ENCODE data around the gene FIGNL2.
A peak's percentile ranks its signal among the peaks of the same experiment; 100 is the strongest.
"Not testable (repeated sequence)": the region's sequence is repeated elsewhere in the genome, so short reads cannot be mapped to it uniquely, and the experiment has no call there.

FIGNL2 gene

DNA sequence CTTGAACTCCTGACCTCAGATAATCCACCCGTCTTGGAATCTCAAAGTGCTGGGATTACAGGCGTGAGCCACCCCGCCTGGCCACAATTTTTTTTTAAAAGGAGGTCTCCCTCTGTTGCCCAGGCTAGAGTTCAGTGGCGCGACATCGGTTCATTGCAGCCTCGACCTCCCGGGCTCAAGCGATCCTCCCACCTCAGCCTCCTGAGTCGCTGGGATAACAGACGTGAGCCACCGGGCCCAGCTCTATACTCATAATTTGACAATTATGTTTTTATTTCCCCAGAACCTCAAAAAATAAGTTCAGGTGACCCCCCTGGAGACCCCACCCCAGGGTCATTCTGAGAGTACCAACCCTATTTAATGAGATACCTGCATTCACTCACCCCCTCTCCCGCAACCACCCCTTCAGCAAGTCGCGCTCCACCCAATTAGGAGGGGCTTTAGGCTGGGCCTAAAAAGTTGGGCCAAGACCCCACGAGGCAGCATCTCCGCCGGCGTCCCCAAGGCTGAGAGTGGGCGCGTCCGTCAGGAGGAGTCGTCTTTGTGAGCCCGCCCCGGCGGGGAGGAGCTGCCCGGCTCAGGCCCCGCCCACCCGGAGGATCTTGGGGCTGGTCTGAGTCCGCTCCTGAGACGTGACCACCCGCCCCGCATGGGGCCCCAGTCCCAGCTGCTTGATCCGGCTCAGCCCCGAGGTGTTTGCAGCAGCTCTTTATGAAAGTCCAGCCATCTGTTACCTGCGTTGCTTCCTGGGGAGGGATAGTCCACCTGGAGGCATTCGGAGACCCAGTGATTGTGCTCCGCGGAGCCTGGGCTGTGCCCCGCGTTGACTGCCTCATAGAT is 39.2 kb upstream of the FIGNL2 start, which contains the start of gene ANKRD33:
Gene ANKRD33, plus strand, starts transcription at position 628 of the 840 bp plus-strand sequence. Its CDS starts 84 bp downstream, at position 712.
- H3K4me3 ChIP-seq (ENCODE audit: low read depth, low read length), result no peak within 1 kb of the TSS
- DNase-seq (ENCODE audit: low read depth), result no peak
- no peak for TF ChIP-seq POLR2A (IDR thresholded peaks at IDR 0.05; ENCODE audit: extremely low read depth, insufficient read length)
- no peak for TF ChIP-seq MYC (IDR thresholded peaks at IDR 0.05; ENCODE audit: low read depth, low read length)
- TF ChIP-seq, protein P1, sequence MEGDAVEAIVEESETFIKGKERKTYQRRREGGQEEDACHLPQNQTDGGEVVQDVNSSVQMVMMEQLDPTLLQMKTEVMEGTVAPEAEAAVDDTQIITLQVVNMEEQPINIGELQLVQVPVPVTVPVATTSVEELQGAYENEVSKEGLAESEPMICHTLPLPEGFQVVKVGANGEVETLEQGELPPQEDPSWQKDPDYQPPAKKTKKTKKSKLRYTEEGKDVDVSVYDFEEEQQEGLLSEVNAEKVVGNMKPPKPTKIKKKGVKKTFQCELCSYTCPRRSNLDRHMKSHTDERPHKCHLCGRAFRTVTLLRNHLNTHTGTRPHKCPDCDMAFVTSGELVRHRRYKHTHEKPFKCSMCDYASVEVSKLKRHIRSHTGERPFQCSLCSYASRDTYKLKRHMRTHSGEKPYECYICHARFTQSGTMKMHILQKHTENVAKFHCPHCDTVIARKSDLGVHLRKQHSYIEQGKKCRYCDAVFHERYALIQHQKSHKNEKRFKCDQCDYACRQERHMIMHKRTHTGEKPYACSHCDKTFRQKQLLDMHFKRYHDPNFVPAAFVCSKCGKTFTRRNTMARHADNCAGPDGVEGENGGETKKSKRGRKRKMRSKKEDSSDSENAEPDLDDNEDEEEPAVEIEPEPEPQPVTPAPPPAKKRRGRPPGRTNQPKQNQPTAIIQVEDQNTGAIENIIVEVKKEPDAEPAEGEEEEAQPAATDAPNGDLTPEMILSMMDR (IDR thresholded peaks at IDR 0.05; ENCODE audit: low read depth, low read length), result no peak
- TF ChIP-seq, protein P2, sequence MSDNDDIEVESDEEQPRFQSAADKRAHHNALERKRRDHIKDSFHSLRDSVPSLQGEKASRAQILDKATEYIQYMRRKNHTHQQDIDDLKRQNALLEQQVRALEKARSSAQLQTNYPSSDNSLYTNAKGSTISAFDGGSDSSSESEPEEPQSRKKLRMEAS (IDR thresholded peaks at IDR 0.05; ENCODE audit: low read depth, low read length), result no peak

DNA sequence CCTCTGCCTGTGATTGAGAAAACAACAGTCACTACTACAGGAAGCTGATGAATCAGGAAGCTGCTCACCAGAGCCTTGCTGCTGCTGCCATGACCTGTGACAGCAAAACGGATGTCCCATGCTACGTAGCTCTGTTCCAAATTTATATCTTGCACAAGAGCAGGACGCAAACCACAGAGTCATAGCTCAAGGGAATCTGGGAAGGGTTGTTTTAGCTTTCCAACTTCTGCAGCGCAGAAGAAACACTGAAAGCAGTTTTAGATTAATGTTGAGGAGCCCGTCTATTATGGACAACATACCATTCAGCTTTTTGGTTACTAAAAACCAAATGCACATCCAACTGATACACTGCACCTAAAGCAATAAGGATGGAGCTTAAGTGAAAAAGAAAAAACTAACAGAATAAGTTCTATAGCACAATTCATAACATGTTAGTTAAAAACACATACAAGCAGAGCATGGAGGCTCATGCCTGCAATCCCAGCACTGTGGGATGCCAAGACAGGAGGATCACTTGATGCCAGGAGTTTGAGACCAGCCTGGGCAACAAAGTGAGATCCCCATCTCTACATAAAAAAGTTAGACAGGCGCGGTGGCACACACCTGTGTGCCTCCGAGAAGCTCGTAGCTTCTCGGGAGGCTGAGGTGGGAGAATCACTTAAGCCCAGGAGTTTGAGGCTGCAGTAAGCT is 37.6 kb upstream of the FIGNL2 start:
- TF ChIP-seq, protein P1 (IDR thresholded peaks at IDR 0.05; ENCODE audit: low read depth, low read length), result no peak
- TF ChIP-seq MYC (IDR thresholded peaks at IDR 0.05; ENCODE audit: low read depth, low read length), result peak; percentile 30; the same call in 1 of the 2 replicates
- TF ChIP-seq POLR2A (IDR thresholded peaks at IDR 0.05; ENCODE audit: extremely low read depth, insufficient read length), result peak; percentile 41
- TF ChIP-seq, protein P2 (IDR thresholded peaks at IDR 0.05; ENCODE audit: low read depth, low read length), result peak; percentile 82
- H3K4me3 ChIP-seq (ENCODE audit: low read depth, low read length), result peak overlapping the region; percentile 3
- DNase-seq (ENCODE audit: low read depth), result peak; percentile 92

DNA sequence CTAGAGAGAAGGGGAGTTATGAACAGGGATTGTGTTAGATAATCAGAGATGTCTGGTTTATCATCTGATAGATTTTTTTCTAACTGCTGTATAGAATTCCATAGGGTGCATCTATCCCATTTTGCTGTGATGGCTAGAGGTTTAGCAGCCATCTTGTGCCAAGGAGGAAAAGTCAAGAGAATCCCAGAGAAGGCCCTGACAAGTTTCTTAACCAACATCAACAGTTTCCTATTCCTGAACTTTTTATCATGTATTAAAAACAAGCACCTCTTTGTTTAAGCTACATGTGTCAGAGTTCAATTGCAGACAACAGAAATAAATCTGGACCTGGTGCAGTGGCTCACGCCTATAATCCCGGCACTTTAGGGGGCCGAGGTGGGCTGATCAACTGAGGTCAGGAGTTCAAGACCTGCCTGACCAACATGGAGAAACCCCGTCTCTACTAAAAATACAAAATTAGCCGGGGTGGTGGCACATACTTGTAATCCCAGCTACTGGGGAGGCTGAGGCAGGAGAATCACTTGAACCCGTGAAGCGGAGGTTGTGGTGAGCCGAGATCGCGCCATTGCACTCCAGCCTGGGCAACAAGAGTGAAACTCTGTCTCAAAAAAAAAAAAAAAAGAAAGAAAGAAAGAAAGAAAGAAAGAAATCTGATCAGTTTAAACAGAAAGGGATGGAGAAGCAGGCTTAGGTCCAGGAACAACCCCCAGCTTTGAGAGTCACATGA is 36.9 kb upstream of the FIGNL2 start:
- DNase-seq (ENCODE audit: low read depth); H3K4me3 ChIP-seq (ENCODE audit: low read depth, low read length): not testable (repeated sequence)

DNA sequence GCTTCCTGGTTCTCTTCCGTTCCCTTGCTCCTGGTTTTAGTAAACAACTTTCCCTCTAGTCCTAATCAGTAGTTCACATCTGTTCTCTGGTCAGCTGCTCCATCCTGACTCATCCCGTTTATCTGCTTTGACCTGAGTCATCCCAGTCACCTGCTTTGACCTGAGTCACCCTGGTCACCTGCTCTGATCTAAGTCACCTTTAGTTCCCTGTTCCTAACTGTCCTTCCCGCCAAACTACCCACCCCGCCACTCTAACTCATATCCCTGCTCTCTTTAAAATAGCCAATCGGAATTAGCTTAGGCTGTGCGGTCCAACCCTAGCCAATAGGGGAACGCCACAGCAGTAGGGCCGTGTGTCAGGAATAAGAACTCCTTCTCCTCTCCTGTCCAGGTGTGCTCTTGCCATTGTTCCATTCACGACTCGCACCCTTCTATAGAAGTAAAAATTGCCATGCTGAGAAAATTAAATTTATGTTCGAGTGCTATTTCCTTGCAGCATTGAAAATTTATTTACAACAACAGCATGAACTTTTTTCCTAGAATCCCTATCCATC is 36.2 kb upstream of the FIGNL2 start:
- no peak overlapping the region for H3K4me3 ChIP-seq (ENCODE audit: low read depth, low read length)
- no peak for DNase-seq (ENCODE audit: low read depth)
- TF ChIP-seq MYC (IDR thresholded peaks at IDR 0.05; ENCODE audit: low read depth, low read length) (no peak), POLR2A (IDR thresholded peaks at IDR 0.05; ENCODE audit: extremely low read depth, insufficient read length) (no peak)
- TF ChIP-seq, protein P2 (IDR thresholded peaks at IDR 0.05; ENCODE audit: low read depth, low read length), result no peak

DNA sequence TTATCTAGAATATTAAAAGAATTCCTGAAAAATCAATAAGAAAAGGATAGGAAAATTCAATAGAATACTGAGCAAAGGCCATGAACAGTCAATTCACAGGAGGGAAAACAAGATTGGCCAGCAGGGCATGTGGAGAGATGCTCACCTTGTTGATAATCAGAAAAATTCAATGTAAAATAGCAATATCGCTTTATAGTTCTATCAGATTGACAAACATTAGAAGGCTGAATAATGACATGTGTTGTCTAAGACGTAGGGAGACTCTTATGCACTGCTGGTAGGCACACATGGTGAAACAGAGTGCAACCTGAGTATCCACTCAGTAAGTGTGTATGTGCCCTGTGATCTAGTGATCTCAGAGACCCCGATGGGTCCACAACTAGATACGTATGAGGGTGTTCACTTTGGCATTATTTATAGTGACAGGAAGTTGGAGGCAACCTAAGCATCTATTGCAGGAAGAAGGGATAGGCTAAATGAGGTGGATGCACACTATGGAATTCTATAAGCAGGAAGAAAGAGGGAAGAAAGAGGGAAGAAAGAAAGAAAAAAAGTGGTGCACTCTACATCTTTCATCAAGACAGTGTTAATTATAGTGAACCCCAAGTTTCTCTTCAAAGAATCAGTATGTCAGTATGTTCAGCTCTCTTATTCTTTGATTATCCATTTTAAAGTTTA is 35.6 kb upstream of the FIGNL2 start:
- DNase-seq (ENCODE audit: low read depth), result no peak
- H3K4me3 ChIP-seq (ENCODE audit: low read depth, low read length), result no peak overlapping the region
- TF ChIP-seq MYC (IDR thresholded peaks at IDR 0.05; ENCODE audit: low read depth, low read length), result no peak
- TF ChIP-seq, protein P1 (IDR thresholded peaks at IDR 0.05; ENCODE audit: low read depth, low read length), result no peak
- no peak for TF ChIP-seq POLR2A (IDR thresholded peaks at IDR 0.05; ENCODE audit: extremely low read depth, insufficient read length)
- TF ChIP-seq, protein P2 (IDR thresholded peaks at IDR 0.05; ENCODE audit: low read depth, low read length), result no peak

DNA sequence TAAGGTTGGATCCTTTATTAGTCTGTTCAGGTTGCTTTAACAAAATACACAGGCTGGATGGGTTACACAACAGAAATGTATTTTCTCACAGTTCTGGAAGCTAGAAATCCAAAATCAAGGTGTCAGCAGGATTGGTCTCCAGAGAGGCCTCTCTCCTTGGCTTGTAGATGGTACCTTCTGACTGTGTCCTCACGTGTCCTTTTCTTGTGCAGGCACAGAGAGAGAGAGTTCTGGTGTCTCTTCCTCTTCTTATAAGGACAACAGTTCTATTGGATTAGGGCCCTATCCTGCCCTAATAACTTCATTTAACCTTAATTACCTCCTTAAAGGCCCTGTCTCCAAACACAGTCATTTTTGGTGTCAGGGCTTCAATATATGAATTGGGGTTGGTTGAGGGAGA is 34.8 kb upstream of the FIGNL2 start:
- DNase-seq (ENCODE audit: low read depth), result no peak
- no peak overlapping the region for H3K4me3 ChIP-seq (ENCODE audit: low read depth, low read length)
- TF ChIP-seq, protein P2 (IDR thresholded peaks at IDR 0.05; ENCODE audit: low read depth, low read length), result no peak
- TF ChIP-seq, protein P1 (IDR thresholded peaks at IDR 0.05; ENCODE audit: low read depth, low read length), result no peak
- TF ChIP-seq MYC (IDR thresholded peaks at IDR 0.05; ENCODE audit: low read depth, low read length) (no peak), POLR2A (IDR thresholded peaks at IDR 0.05; ENCODE audit: extremely low read depth, insufficient read length) (no peak)
